Measurements from ENCODE around the gene PPP1R10. TPM values are rescaled to one million over a fixed set of nuclear protein-coding genes. Genes with fewer than 3 reads are reported as not detected.

PPP1R10 gene
- polyA plus RNA-seq, 5 donors: 46.7 to 55.2 (median 48.8) TPM

- no peak for DNase-seq
Observed at GRCh38 chr6:30560930-30561329, 56.1 kb downstream of the PPP1R10 start.

- no peak for DNase-seq
Observed at GRCh38 chr6:30557683-30557981, 59.4 kb downstream of the PPP1R10 start.

GRCh38 chr6:30556906-30557682 is 59.9 kb downstream of the PPP1R10 start, which contains the start of gene PRR3:
Gene PRR3 (plus strand): TSS chr6:30557295. CDS start chr6:30557345, 50 bp downstream.
- peak; percentile 93 to 94 for DNase-seq

GRCh38 chr6:30556066-30556905 is 60.8 kb downstream of the PPP1R10 start, which contains the start of gene GNL1:
Gene GNL1 (minus strand): TSS chr6:30556489. CDS start chr6:30556203, 286 bp downstream.
- peak; percentile 92 to 93 for DNase-seq

- DNase-seq: peak in 1 of 2 donors; percentile 88
Observed at GRCh38 chr6:30555816-30556065, 61.3 kb downstream of the PPP1R10 start.

GRCh38 chr6:30554962-30555815 is 61.9 kb downstream of the PPP1R10 start:
- peak; percentile 79 to 81 for DNase-seq

- DNase-seq: no peak
Observed at GRCh38 chr6:30554404-30554803, 62.6 kb downstream of the PPP1R10 start.

Other genes starting within 250 kb of the PPP1R10 start
- 100 to 1,000 TPM; 169 to 206 (median 201) TPM for gene HLA-E, start 127.7 kb downstream of the PPP1R10 start, polyA plus RNA-seq (ENCODE audit: insufficient read depth in 1 of 5, insufficient read length in 5 of 5, low replicate concordance in 1 of 5)
- 100 to 1,000 TPM in 3 of 5 donors, 10 to 100 TPM in 2; 88.9 to 114 (median 103) TPM for gene GNL1, start 60.8 kb downstream of the PPP1R10 start, polyA plus RNA-seq (ENCODE audit: insufficient read depth in 1 of 5, insufficient read length in 5 of 5, low replicate concordance in 1 of 5)
- gene PRR3, start 59.9 kb downstream of the PPP1R10 start, polyA plus RNA-seq (ENCODE audit: insufficient read depth in 1 of 5, insufficient read length in 5 of 5, low replicate concordance in 1 of 5): 10 to 100 TPM; 33.4 to 42.7 (median 36.8) TPM
- gene ABCF1, start 45.8 kb downstream of the PPP1R10 start, polyA plus RNA-seq (ENCODE audit: insufficient read depth in 1 of 5, insufficient read length in 5 of 5, low replicate concordance in 1 of 5): 10 to 100 TPM; 47.5 to 66.6 (median 60.3) TPM
- gene MRPS18B, start 597 bp upstream of the PPP1R10 start, polyA plus RNA-seq (ENCODE audit: insufficient read depth in 1 of 5, insufficient read length in 5 of 5, low replicate concordance in 1 of 5): 10 to 100 TPM; 41.8 to 48.2 (median 47.1) TPM
- 10 to 100 TPM; 53.8 to 77.1 (median 63.6) TPM for gene ATAT1, start 9.6 kb upstream of the PPP1R10 start, polyA plus RNA-seq (ENCODE audit: insufficient read depth in 1 of 5, insufficient read length in 5 of 5, low replicate concordance in 1 of 5)
- 10 to 100 TPM in 4 of 5 donors, 1 to 10 TPM in 1; 9.7 to 16.1 (median 15.6) TPM for gene C6orf136, start 29.9 kb upstream of the PPP1R10 start, polyA plus RNA-seq (ENCODE audit: insufficient read depth in 1 of 5, insufficient read length in 5 of 5, low replicate concordance in 1 of 5)
- gene DHX16, start 55.8 kb upstream of the PPP1R10 start, polyA plus RNA-seq (ENCODE audit: insufficient read depth in 1 of 5, insufficient read length in 5 of 5, low replicate concordance in 1 of 5): 10 to 100 TPM; 32.2 to 42.4 (median 37.3) TPM
- 10 to 100 TPM; 36.9 to 49.7 (median 44.2) TPM for gene PPP1R18, start 69.4 kb upstream of the PPP1R10 start, polyA plus RNA-seq (ENCODE audit: insufficient read depth in 1 of 5, insufficient read length in 5 of 5, low replicate concordance in 1 of 5)
- 10 to 100 TPM; 38.5 to 43.4 (median 41.0) TPM for gene NRM, start 73.7 kb upstream of the PPP1R10 start, polyA plus RNA-seq (ENCODE audit: insufficient read depth in 1 of 5, insufficient read length in 5 of 5, low replicate concordance in 1 of 5)
- gene MDC1, start 100.0 kb upstream of the PPP1R10 start, polyA plus RNA-seq (ENCODE audit: insufficient read depth in 1 of 5, insufficient read length in 5 of 5, low replicate concordance in 1 of 5): 10 to 100 TPM; 38.7 to 55.3 (median 44.5) TPM
- 1,000 to 10,000 TPM; 1,106 to 1,526 (median 1,140) TPM for gene TUBB, start 103.1 kb upstream of the PPP1R10 start, polyA plus RNA-seq (ENCODE audit: insufficient read depth in 1 of 5, insufficient read length in 5 of 5, low replicate concordance in 1 of 5)
- gene FLOT1, start 125.4 kb upstream of the PPP1R10 start, polyA plus RNA-seq (ENCODE audit: insufficient read depth in 1 of 5, insufficient read length in 5 of 5, low replicate concordance in 1 of 5): 100 to 1,000 TPM; 110 to 131 (median 122) TPM
- gene IER3, start 127.3 kb upstream of the PPP1R10 start, polyA plus RNA-seq (ENCODE audit: insufficient read depth in 1 of 5, insufficient read length in 5 of 5, low replicate concordance in 1 of 5): 10 to 100 TPM in 3 of 5 donors, 1 to 10 TPM in 2; 7.6 to 23.0 (median 14.1) TPM